Myometrial cell (primary cell): ENCODE results near the gene CENPP. TPM values are rescaled to one million over a fixed set of nuclear protein-coding genes. Genes with fewer than 3 reads are reported as not detected.

ENCODE experiments used
- total RNA-seq: library from RNA; depleted of rRNA; stranded (reverse); fragments of >200 nt; gene quantifications from 2 replicates; pipeline ENCODE4 v1.2.3, GENCODE V29; 2015

Gene CENPP
- total RNA-seq, result 3.0 and 4.0 TPM in 2 replicates

DNA sequence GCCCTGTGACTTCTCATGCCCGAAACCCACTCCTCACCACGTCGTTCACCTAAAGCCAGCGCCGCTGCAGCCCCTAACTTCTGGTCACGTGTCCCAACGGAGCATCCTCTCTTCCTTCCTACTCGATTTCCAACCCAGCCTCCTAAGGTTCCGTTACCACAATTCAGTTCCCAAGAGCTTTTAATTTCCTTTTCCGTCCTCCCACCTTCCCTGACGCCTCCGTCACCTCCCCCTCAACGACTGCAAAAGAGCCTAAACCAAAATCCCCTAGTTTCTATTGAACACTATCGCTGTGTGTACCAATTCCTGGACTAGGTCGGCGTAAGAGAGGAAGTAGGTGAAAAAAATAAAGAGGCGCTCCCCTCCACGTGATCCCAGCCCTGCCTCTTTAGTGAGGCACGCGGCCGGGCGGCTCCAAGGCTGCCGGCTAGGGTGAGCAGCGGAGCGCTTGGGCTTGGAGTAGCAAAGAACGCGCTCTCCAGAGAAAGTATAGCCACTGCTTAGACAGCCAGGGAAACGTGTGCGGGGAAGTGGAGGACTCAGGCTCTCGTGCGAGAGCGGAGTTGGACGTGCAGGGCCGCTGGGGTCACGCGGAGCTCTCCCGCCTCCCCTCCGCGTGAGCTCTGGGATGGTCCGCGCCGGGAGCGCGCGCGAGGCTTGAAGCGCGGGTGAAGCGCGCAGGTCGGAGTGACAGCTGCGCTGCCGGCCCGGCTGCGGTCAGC, at the start of gene CENPP, which contains the start of gene NOL8:
Gene CENPP (plus strand): TSS at position 685 of the 722 bp plus-strand sequence.
Gene NOL8 (minus strand): TSS at position 82 of the 722 bp plus-strand sequence. CDS start 1,189 bp downstream, outside the sequence.

DNA sequence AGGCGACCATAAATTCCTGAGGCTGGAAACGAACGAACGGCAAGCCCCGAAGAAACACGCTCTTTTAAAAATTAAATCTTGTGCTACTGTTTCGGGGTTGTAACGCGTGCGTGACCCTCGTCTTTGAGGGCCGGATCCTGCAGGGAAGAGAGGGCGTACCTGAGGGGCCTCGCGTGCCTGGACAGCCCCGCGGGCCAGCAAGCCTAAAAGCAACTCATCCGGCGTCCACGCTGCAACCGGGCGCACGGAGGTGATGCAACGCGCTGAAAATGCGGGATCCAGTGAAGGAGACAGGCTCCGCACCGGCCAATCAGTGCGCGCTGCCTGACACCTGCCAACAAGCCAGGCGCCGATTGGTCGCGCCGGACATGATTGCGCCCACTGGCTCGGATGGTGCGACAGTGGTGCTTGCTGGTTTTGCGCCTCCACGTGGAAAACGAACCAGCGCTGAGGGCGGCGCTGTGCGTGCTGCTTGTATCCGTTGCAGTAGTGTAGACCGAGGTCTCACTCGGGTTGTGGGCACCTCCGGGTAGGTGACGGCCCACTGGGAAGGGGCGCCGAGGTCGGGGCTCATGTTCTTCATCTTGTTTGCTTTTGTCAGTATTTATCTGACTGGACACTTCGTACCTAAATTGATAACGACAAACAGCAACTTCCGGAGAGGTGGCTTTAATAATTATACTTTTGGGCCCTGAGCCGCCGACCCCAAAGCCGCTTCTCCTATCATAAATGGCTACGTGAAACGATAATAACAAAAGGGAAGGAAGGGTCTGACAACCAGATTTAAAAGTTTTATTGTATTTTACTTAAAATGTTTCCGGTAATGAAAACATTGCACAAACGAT, 32.1 kb upstream of the CENPP start, which contains the start of gene IARS1:
Gene IARS1 (minus strand): TSS at position 246 of the 845 bp plus-strand sequence. CDS start 4,278 bp downstream, outside the sequence.

DNA sequence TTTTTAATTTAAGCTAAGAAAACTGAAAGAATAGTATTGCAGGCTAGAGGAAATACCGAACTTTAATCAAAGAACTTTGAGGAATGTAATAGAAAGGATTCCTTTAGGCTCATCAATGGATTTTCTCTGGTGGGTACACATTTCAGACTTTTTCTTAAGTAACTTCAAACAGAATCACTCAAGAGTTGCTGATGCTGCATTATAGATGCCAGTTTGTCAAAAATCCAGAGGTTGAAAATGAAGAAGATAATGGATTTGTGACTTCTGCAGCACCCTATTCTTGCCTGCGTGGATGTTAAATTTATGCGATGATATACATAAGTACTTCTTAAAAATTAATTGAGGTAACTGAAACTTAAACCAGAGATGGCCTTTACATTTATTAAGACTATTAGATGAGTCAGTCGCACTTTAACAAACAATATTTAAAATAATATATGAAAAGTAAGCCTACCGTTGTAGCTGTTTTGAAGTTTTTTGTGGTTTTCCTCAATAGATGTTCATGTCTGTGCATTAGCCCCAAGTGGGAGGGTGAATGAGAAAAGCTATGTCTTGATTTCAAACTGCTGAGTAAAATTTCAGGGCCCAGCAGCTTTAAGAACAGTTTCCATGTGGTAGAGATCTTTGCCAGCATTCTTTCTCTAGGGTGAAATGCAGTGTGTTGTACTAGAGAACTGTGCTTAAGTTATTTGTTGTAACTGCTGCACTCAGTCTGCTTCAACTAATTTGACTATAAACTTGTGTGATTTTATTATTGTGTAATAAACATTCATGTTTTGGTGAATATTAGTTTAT, 78.5 kb downstream of the CENPP start, which contains the start of gene OGN:
Gene OGN (minus strand): TSS at position 537 of the 795 bp plus-strand sequence. CDS start 1,171 bp downstream, outside the sequence.

DNA sequence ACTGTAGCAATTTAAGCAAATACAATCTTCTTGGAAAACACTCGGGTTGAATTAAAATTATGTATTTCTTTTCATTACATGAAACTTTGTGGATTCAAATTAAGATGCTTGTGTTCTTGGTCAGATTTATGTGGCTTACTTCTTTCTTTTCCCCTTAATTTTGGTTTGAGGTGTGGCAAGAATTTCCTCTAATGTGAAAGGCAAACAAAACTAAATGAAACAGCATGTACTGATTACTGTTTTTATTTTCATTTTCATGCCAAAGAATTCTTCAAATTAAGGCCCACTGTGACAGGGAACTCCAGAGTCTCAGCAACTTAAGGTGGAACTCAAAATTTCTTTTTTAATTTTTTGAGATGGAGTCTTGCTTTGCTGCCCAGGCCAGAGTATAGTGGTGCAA, 98.6 kb downstream of the CENPP start, which contains the start of gene OMD:
Gene OMD (minus strand): TSS at position 132 of the 400 bp plus-strand sequence. CDS start 6,913 bp downstream, outside the sequence.

DNA sequence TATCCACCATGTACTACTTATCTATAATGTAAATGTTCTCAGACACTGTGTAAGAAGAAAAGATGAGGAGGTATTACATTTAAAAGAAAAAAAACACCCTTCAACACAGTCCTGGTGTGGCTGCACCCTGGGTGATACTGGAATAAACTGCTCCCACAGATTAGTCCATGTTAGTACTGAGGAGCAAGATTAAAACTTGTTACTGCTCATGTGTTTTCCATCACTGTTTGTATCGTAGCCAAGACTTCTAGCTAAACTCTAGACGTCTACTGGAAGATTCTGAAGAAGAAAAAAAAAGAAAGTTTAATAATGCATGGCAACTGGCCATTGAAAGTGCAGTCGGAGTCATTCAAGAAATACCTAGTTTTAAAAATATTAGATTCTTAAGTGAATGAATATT, 156.6 kb downstream of the CENPP start, which contains the start of gene ASPN:
Gene ASPN (minus strand): TSS at position 178 of the 400 bp plus-strand sequence.

DNA sequence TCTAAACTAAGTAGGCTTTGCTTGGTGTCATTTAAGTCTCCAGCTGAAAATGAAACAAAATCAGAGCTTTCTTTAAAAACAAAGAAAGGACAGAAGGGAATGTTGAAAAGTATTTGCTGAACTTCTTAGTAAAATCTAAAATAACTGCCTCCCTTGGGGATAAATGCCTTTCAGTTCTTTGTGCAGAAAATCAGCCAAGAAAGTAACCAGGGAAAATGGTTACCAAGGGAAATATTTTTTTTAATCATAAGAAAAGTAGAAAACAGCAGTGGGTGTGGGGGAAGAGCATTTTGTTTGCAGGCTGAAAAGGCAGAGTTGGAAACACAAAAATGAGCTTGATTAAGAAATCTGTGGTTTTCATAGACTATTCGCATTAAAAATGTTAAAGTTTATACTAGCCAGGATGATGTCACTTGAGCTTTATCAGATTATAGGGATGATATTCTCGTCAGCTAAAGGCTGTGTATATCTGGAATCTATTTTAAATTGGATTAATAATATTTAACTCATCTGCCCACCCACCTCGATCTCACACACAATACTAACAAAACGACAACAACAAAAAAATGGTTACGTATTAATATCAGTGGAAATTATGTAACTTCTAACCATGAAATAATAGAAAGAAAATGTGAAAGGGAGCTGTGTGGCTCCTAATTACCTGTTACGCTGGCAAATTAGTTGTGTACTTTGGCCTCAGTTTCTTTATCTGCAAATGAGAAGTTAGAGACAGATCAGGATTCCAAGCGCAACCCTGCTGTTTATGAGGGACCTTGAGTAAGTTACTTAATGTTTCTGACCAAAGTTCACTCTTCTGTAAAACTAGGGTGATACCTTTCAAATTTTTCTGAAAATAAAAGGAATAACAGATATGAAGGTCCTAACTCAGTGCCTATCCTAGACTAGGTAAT, 210.4 kb downstream of the CENPP start, which contains the start of gene ECM2:
Gene ECM2 (minus strand): TSS at position 51 of the 911 bp plus-strand sequence. CDS start 13,124 bp downstream, outside the sequence.

Other genes starting within 250 kb of the CENPP start
- 84.8 and 94.6 TPM in 2 replicates for gene SPTLC1, start 210.5 kb upstream of the CENPP start, total RNA-seq
- gene IARS1, start 32.3 kb upstream of the CENPP start, total RNA-seq, result 234 and 261 TPM in 2 replicates
- gene NOL8, start 603 bp upstream of the CENPP start, total RNA-seq, result 7.2 and 14.4 TPM in 2 replicates
- gene OGN, start 78.6 kb downstream of the CENPP start, total RNA-seq, result under 0.01 and 0.18 TPM in 2 replicates
- under 0.01 TPM in 1 of 2 replicates, not detected in the other for gene OMD, start 98.5 kb downstream of the CENPP start, total RNA-seq
- gene ASPN, start 156.6 kb downstream of the CENPP start, total RNA-seq, result 1.4 and 2.1 TPM in 2 replicates
- gene ECM2, start 210.0 kb downstream of the CENPP start, total RNA-seq, result 0.53 and 1.2 TPM in 2 replicates